HEK293 (cell line): ENCODE measurements around the gene FRMD4A.

Source experiments
- CTCF ChIA-PET: fragments of 350-600 bp; formaldehyde crosslinking; extraction: SDS; loops from one replicate; lab custom pipeline; 2021; ENCODE audit warnings: antibody characterized with exemption; lab: Yijun Ruan, JAX
- POLR2A ChIA-PET: fragments of 300-600 bp; formaldehyde crosslinking; extraction: SDS; loops from one replicate; lab custom pipeline; 2020; ENCODE audit warnings: antibody characterized with exemption, inconsistent platforms; lab: Yijun Ruan, JAX
- H3K27ac ChIP-seq: fragments of 200-500 bp; sonication (Bioruptor generic); 2 replicates; pipeline ENCODE4 v1.5.1; 2014; ENCODE audit warnings: low read depth, low read length, control low read depth, inconsistent platforms; ENCODE audit errors: extremely low read depth
- H3K36me3 ChIP-seq, 2 experiments: fragments of 200-500 bp in 1 of 2; sonication (Bioruptor generic) in 1 of 2; 1 replicate in 1 of 2; 2 replicates in 1 of 2; pipeline ENCODE4 v1.5.1; 2014 to 2017; ENCODE audit warnings: inconsistent platforms in 2 of 2, low read length in 2 of 2; ENCODE audit not compliant: control insufficient read depth in 2 of 2, insufficient read depth in 1 of 2
- H3K4me1 ChIP-seq: fragments of 200-500 bp; sonication (Bioruptor generic); 2 replicates; pipeline ENCODE4 v1.5.1; 2014; ENCODE audit warnings: mild to moderate bottlenecking, low read length, inconsistent platforms; ENCODE audit not compliant: control insufficient read depth, insufficient read depth
- H3K4me3 ChIP-seq: 2 replicates; pipeline ENCODE4 v1.5.1; 2011; ENCODE audit warnings: low read depth, mild to moderate bottlenecking, control low read depth, low read length, moderate library complexity
- H3K9me3 ChIP-seq: fragments of 200-500 bp; sonication (Bioruptor generic); 2 replicates; pipeline ENCODE4 v1.5.1; 2014; ENCODE audit warnings: low read depth, low read length, inconsistent platforms; ENCODE audit not compliant: control insufficient read depth, insufficient read depth
- MEIS1 ChIP-seq: sonication (generic); formaldehyde crosslinking; IDR thresholded peaks from 2 replicates; pipeline ENCODE4 v1.8.1; 2022; ENCODE audit warnings: missing genetic modification reagents, mild to moderate bottlenecking, borderline replicate concordance
- RBAK ChIP-seq: fragments of 450-650 bp; formaldehyde crosslinking; IDR thresholded peaks from 2 replicates; pipeline ENCODE4 v1.5.1; 2016; ENCODE audit warnings: missing biosample characterization, missing genetic modification characterization
- TRIM28 ChIP-seq: IDR thresholded peaks from 2 replicates; pipeline ENCODE4 v1.6.1; 2011; ENCODE audit warnings: low read length, control low read depth, borderline replicate concordance
- ZBTB48 ChIP-seq: fragments of 450-650 bp; formaldehyde crosslinking; IDR thresholded peaks from 2 replicates; pipeline ENCODE4 v1.5.1; 2016; ENCODE audit warnings: missing biosample characterization, missing genetic modification characterization
- ZNF114 ChIP-seq: fragments of 450-650 bp; formaldehyde crosslinking; IDR thresholded peaks from 2 replicates; pipeline ENCODE4 v1.5.0; 2017; ENCODE audit warnings: missing biosample characterization, missing genetic modification characterization
- ZNF133 ChIP-seq: fragments of 450-650 bp; formaldehyde crosslinking; IDR thresholded peaks from 2 replicates; pipeline ENCODE4 v1.5.1; 2016; ENCODE audit warnings: missing biosample characterization, missing genetic modification characterization
- ZNF169 ChIP-seq: fragments of 450-650 bp; formaldehyde crosslinking; IDR thresholded peaks from 2 replicates; pipeline ENCODE4 v1.5.1; 2016; ENCODE audit warnings: missing biosample characterization, missing genetic modification characterization
- ZNF174 ChIP-seq: fragments of 450-650 bp; formaldehyde crosslinking; IDR thresholded peaks from 2 replicates; pipeline ENCODE4 v1.5.0; 2017; ENCODE audit warnings: missing biosample characterization, mild to moderate bottlenecking, missing genetic modification characterization
- ZNF19 ChIP-seq: fragments of 450-650 bp; formaldehyde crosslinking; IDR thresholded peaks from 2 replicates; pipeline ENCODE4; 2016; ENCODE audit warnings: missing biosample characterization, missing genetic modification characterization, low read depth
- ZNF202 ChIP-seq: fragments of 450-650 bp; formaldehyde crosslinking; IDR thresholded peaks from 2 replicates; pipeline ENCODE4 v1.5.1; 2016; ENCODE audit warnings: missing biosample characterization, missing genetic modification characterization, borderline replicate concordance
- ZNF211 ChIP-seq: fragments of 450-650 bp; formaldehyde crosslinking; IDR thresholded peaks from 2 replicates; pipeline ENCODE4 v1.5.1; 2016; ENCODE audit warnings: low read depth, missing biosample characterization, missing genetic modification characterization
- ZNF292 ChIP-seq: fragments of 450-650 bp; formaldehyde crosslinking; IDR thresholded peaks from 2 replicates; pipeline ENCODE4 v1.5.1; 2016; ENCODE audit warnings: low read depth, missing biosample characterization, missing genetic modification characterization, borderline replicate concordance
- ZNF596 ChIP-seq: fragments of 450-650 bp; IDR thresholded peaks from 2 replicates; pipeline ENCODE4 v1.5.0; 2018; ENCODE audit warnings: missing biosample characterization, mild to moderate bottlenecking, missing genetic modification characterization, moderate library complexity
- ZNF600 ChIP-seq: fragments of 450-650 bp; formaldehyde crosslinking; IDR thresholded peaks from 2 replicates; pipeline ENCODE4 v1.5.1; 2016; ENCODE audit warnings: missing biosample characterization, missing genetic modification characterization
- ZNF626 ChIP-seq: fragments of 450-650 bp; sonication (Bioruptor Pico); formaldehyde crosslinking; IDR thresholded peaks from 2 replicates; pipeline ENCODE4 v1.5.1; 2018; ENCODE audit warnings: missing biosample characterization, missing genetic modification characterization, inconsistent platforms
- ZNF629 ChIP-seq: fragments of 450-650 bp; formaldehyde crosslinking; IDR thresholded peaks from 2 replicates; pipeline ENCODE4 v1.5.1; 2017; ENCODE audit warnings: missing biosample characterization, missing genetic modification characterization
- ZNF658 ChIP-seq: fragments of 450-650 bp; formaldehyde crosslinking; IDR thresholded peaks from 2 replicates; pipeline ENCODE4; 2016; ENCODE audit warnings: missing biosample characterization, missing genetic modification characterization
- ZNF677 ChIP-seq: fragments of 450-650 bp; IDR thresholded peaks from 2 replicates; pipeline ENCODE4 v1.5.0; 2018; ENCODE audit warnings: missing biosample characterization, mild to moderate bottlenecking, missing genetic modification characterization, moderate library complexity
- ZNF704 ChIP-seq: fragments of 450-650 bp; formaldehyde crosslinking; IDR thresholded peaks from 2 replicates; pipeline ENCODE4 v1.5.1; 2016; ENCODE audit warnings: missing biosample characterization, missing genetic modification characterization
- TF ChIP-seq, protein P1 (sequence below): fragments of 450-650 bp; formaldehyde crosslinking; IDR thresholded peaks from 2 replicates; pipeline ENCODE4 v1.5.1; 2017; ENCODE audit warnings: missing biosample characterization, missing genetic modification characterization
- TF ChIP-seq, protein P2 (sequence below): fragments of 450-650 bp; formaldehyde crosslinking; conservative IDR thresholded peaks from 2 replicates; pipeline ENCODE4 v1.5.1; 2016; ENCODE audit warnings: low read depth, missing biosample characterization, missing genetic modification characterization

Gene FRMD4A

DNA sequence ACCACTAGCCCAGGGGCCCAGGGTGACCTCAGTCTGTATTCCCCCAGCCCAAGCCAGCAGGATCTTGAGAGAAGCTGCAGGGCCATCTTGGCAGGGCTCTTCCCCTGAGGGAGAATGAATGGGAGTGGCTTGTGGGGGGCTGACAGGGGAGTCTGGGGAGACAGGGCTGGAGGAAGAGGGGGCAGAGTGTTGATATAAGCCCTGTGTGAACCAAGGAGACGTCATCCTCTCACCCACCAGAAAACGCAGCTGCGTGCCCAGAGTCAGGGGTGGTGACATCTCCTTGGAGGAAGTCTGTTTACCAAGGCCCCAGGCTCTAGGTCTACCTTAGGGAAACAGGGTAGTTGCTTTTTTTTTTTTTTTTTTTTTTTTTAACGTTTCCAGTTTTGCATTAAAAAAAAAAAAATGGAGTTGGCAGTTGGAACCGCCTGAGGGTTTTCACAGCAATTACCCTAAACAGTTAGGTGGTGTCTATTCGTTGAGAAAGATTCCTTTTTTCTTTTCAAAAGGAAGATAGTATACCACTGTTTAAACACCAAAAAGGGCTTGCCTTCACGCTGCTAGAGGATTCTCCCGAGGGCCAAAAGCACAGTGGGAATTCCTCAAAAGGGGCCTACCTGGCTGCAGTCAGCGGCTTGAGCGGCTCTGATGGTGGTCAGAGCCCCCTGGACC, 630.1 kb downstream of the FRMD4A start (continued):
- TF ChIP-seq ZNF133 (tag by site-specific recombination) (no peak), ZNF658 (tag by site-specific recombination) (no peak), ZNF704 (tag by site-specific recombination) (no peak), ZNF629 (tag by site-specific recombination) (no peak), ZNF292 (tag by site-specific recombination) (no peak), ZNF626 (tag by site-specific recombination) (no peak), ZNF202 (tag by site-specific recombination) (no peak), ZNF600 (no peak)
- TF ChIP-seq, protein P1, sequence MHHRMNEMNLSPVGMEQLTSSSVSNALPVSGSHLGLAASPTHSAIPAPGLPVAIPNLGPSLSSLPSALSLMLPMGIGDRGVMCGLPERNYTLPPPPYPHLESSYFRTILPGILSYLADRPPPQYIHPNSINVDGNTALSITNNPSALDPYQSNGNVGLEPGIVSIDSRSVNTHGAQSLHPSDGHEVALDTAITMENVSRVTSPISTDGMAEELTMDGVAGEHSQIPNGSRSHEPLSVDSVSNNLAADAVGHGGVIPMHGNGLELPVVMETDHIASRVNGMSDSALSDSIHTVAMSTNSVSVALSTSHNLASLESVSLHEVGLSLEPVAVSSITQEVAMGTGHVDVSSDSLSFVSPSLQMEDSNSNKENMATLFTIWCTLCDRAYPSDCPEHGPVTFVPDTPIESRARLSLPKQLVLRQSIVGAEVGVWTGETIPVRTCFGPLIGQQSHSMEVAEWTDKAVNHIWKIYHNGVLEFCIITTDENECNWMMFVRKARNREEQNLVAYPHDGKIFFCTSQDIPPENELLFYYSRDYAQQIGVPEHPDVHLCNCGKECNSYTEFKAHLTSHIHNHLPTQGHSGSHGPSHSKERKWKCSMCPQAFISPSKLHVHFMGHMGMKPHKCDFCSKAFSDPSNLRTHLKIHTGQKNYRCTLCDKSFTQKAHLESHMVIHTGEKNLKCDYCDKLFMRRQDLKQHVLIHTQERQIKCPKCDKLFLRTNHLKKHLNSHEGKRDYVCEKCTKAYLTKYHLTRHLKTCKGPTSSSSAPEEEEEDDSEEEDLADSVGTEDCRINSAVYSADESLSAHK (tag by site-specific recombination), result no peak

DNA sequence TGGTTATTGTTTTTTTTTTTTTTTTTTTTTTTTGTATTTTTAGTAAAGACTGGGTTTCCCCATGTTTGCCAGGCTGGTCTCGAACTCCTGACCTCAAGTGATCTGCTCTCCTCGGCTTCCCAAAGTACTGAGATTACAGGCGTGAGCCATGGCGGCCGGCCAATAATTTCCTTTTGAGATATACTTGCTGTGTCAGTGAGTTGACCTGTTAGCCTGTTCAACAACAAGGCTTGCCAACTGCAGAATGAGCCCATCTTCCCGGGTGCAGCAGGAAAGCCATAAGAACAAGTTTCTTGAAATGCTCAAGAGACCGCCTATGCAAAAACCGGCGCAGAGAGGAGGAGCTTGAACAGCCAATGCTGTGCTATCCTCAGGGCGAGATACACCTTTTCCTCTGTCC, 631.5 kb downstream of the FRMD4A start:
- peaks cover 0 to 32% of the 10 kb centered on the region in 2 experiments; a peak in 2 of 3 replicates for H3K36me3 ChIP-seq
- H3K9me3 ChIP-seq, result no peaks in the 10 kb centered on the region
- H3K4me3 ChIP-seq, result no peak overlapping the region
- no peaks in the 10 kb centered on the region for H3K4me1 ChIP-seq
- H3K27ac ChIP-seq, result no peak overlapping the region
- TF ChIP-seq ZNF19 (tag by site-specific recombination) (no peak), MEIS1 (CRISPR knock-in tag) (no peak), ZNF211 (tag by site-specific recombination) (no peak), TRIM28 (no peak), ZNF596 (tag by site-specific recombination) (no peak), ZNF658 (tag by site-specific recombination) (no peak), ZNF114 (no peak), ZNF174 (tag by site-specific recombination) (no peak), RBAK (tag by site-specific recombination) (no peak), ZNF600 (no peak), ZNF169 (tag by site-specific recombination) (no peak)
- TF ChIP-seq, all 188 proteins: peak for 0
- ChIA-PET CTCF (no interaction called here), POLR2A (no interaction called here)

DNA sequence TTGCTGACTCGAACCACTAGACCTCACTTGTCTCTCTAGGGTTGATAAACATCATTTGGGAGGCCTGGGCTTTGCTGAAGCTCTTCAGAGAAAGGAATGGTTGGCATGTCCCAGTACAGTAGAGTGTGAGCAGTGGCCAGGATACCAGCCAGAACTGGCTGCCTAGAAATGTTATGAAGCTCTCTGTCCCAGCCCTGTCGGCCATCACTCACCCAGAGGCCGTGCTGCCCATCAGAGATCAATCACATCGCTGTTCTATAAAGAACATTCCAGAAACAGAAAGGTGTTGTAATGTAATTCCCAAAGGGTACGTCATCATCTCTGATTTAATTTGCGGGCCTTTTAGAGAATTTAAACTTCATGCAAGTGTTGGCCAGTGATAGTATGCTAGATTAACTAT, 632.5 kb downstream of the FRMD4A start:
- no peak for TF ChIP-seq ZBTB48 (tag by site-specific recombination)
- TF ChIP-seq, protein P2, sequence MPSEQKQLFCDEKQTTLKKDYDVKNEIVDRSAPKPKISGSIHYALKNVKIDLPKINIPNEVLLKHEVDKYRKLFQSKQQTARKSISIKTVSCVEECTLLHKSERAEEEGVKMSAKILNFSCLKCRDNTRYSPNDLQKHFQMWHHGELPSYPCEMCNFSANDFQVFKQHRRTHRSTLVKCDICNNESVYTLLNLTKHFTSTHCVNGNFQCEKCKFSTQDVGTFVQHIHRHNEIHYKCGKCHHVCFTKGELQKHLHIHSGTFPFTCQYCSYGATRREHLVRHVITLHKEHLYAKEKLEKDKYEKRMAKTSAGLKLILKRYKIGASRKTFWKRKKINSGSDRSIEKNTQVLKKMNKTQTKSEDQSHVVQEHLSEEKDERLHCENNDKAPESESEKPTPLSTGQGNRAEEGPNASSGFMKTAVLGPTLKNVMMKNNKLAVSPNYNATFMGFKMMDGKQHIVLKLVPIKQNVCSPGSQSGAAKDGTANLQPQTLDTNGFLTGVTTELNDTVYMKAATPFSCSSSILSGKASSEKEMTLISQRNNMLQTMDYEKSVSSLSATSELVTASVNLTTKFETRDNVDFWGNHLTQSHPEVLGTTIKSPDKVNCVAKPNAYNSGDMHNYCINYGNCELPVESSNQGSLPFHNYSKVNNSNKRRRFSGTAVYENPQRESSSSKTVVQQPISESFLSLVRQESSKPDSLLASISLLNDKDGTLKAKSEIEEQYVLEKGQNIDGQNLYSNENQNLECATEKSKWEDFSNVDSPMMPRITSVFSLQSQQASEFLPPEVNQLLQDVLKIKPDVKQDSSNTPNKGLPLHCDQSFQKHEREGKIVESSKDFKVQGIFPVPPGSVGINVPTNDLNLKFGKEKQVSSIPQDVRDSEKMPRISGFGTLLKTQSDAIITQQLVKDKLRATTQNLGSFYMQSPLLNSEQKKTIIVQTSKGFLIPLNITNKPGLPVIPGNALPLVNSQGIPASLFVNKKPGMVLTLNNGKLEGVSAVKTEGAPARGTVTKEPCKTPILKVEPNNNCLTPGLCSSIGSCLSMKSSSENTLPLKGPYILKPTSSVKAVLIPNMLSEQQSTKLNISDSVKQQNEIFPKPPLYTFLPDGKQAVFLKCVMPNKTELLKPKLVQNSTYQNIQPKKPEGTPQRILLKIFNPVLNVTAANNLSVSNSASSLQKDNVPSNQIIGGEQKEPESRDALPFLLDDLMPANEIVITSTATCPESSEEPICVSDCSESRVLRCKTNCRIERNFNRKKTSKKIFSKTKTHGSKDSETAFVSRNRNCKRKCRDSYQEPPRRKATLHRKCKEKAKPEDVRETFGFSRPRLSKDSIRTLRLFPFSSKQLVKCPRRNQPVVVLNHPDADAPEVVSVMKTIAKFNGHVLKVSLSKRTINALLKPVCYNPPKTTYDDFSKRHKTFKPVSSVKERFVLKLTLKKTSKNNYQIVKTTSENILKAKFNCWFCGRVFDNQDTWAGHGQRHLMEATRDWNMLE (tag by site-specific recombination), result no peak
- TF ChIP-seq ZNF677 (tag by site-specific recombination), result no peak
- no peak for TF ChIP-seq RBAK (tag by site-specific recombination)
- peaks cover 0 to 42% of the 10 kb centered on the region in 2 experiments; a peak in 2 of 3 replicates for H3K36me3 ChIP-seq
- CTCF ChIA-PET, result no interaction called here

More for the DNA sequence above, 632.5 kb downstream of the FRMD4A start:
- Histone ChIP-seq H3K4me1 (no peaks in the 10 kb centered on the region), H3K27ac (no peak overlapping the region), H3K4me3 (no peak overlapping the region), H3K9me3 (no peaks in the 10 kb centered on the region)
- POLR2A ChIA-PET, result no interaction called here
